Measurements from ENCODE around the gene GABBR1. TPM values are rescaled to one million over a fixed set of nuclear protein-coding genes. Genes with fewer than 3 reads are reported as not detected.

GABBR1 gene
- total RNA-seq, 4 donors from 2014 or later, result 55.3 to 89.6 (median 70.5) TPM

- WGBS, 2 donors, result 76 to 86% methylated on average over 6 to 7 of the region's 7 CpGs
- TF ChIP-seq POLR2A (IDR thresholded peaks at IDR 0.05), result no peak
- no peak for TF ChIP-seq CTCF (IDR thresholded peaks at IDR 0.05)
- no peak for TF ChIP-seq EP300 (IDR thresholded peaks at IDR 0.05)
Measured at GRCh38 chr6:29517728-29518440, 115.1 kb downstream of the GABBR1 start.

GRCh38 chr6:29517245-29517644 is 115.7 kb downstream of the GABBR1 start:
- no peaks in the 10 kb centered on the region for H3K36me3 ChIP-seq
- H3K27me3 ChIP-seq, result no peaks in the 10 kb centered on the region
- H3K4me1 ChIP-seq, result no peaks in the 10 kb centered on the region
- H3K9me3 ChIP-seq, result peaks cover 0 to 16% (median 0%) of the 10 kb centered on the region in 4 donors
- DNase-seq (ENCODE audit: low spot score in 2 of 2), result no peak
- 60 to 77% methylated on average over 1 of the region's 1 CpG for WGBS, 2 donors
- no peak for TF ChIP-seq CTCF (IDR thresholded peaks at IDR 0.05)
- H3K4me3 ChIP-seq, result no peak overlapping the region
- no peak overlapping the region for H3K27ac ChIP-seq

More at GRCh38 chr6:29517728-29518440, 115.1 kb downstream of the GABBR1 start:
- Histone ChIP-seq H3K9me3 (peaks cover 0 to 16% (median 0%) of the 10 kb centered on the region in 4 donors), H3K27me3 (no peaks in the 10 kb centered on the region), H3K36me3 (no peaks in the 10 kb centered on the region), H3K4me1 (no peaks in the 10 kb centered on the region), H3K27ac (no peak overlapping the region), H3K4me3 (no peak overlapping the region)
- DNase-seq (ENCODE audit: low spot score in 2 of 2), result no peak

- H3K36me3 ChIP-seq, result no peaks in the 10 kb centered on the region
- no peak for DNase-seq (ENCODE audit: low spot score in 2 of 2)
- H3K4me3 ChIP-seq, result no peak overlapping the region
- H3K9me3 ChIP-seq, result peaks cover 0 to 16% (median 0%) of the 10 kb centered on the region in 4 donors
- H3K27me3 ChIP-seq, result no peaks in the 10 kb centered on the region
- no peaks in the 10 kb centered on the region for H3K4me1 ChIP-seq
- WGBS, 2 donors, result 44 to 56% methylated on average over 6 of the region's 6 CpGs
- no peak overlapping the region for H3K27ac ChIP-seq
- TF ChIP-seq CTCF (IDR thresholded peaks at IDR 0.05), result no peak
- TF ChIP-seq POLR2A (IDR thresholded peaks at IDR 0.05), result no peak
- no peak for TF ChIP-seq EP300 (IDR thresholded peaks at IDR 0.05)
Measured at GRCh38 chr6:29516108-29516507, 116.9 kb downstream of the GABBR1 start.

- WGBS, 2 donors, result 51 to 56% methylated on average over 2 of the region's 2 CpGs
- Histone ChIP-seq H3K27me3 (no peaks in the 10 kb centered on the region), H3K9me3 (peaks cover 0 to 3% (median 0%) of the 10 kb centered on the region in 4 donors), H3K4me1 (no peaks in the 10 kb centered on the region), H3K36me3 (no peaks in the 10 kb centered on the region), H3K27ac (no peak overlapping the region), H3K4me3 (no peak overlapping the region)
- no peak for TF ChIP-seq POLR2A (IDR thresholded peaks at IDR 0.05)
- no peak for TF ChIP-seq EP300 (IDR thresholded peaks at IDR 0.05)
- no peak for TF ChIP-seq CTCF (IDR thresholded peaks at IDR 0.05)
- DNase-seq (ENCODE audit: low spot score in 2 of 2), result no peak
Measured at GRCh38 chr6:29510746-29511300, 122.2 kb downstream of the GABBR1 start.

GRCh38 chr6:29510202-29510601 is 122.8 kb downstream of the GABBR1 start:
- WGBS, 2 donors, result 19 to 25% methylated on average over 4 of the region's 4 CpGs
- TF ChIP-seq EP300 (IDR thresholded peaks at IDR 0.05) (no peak), CTCF (IDR thresholded peaks at IDR 0.05) (no peak), POLR2A (IDR thresholded peaks at IDR 0.05) (no peak)
- DNase-seq (ENCODE audit: low spot score in 2 of 2), result no peak
- Histone ChIP-seq H3K27me3 (no peaks in the 10 kb centered on the region), H3K27ac (no peak overlapping the region), H3K4me3 (no peak overlapping the region), H3K36me3 (no peaks in the 10 kb centered on the region), H3K4me1 (no peaks in the 10 kb centered on the region), H3K9me3 (no peaks in the 10 kb centered on the region)

Measured in tibial nerve (tissue), 4 donors.